ENCODE results near the gene SLC25A51. TPM values are rescaled to one million over a fixed set of nuclear protein-coding genes. Genes with fewer than 3 reads are reported as not detected.
A peak's percentile ranks its signal among the peaks of the same experiment; 100 is the strongest.

SLC25A51 gene
- total RNA-seq, 2 experiments from 2014 or later: 31.8 to 32.4 TPM

DNA sequence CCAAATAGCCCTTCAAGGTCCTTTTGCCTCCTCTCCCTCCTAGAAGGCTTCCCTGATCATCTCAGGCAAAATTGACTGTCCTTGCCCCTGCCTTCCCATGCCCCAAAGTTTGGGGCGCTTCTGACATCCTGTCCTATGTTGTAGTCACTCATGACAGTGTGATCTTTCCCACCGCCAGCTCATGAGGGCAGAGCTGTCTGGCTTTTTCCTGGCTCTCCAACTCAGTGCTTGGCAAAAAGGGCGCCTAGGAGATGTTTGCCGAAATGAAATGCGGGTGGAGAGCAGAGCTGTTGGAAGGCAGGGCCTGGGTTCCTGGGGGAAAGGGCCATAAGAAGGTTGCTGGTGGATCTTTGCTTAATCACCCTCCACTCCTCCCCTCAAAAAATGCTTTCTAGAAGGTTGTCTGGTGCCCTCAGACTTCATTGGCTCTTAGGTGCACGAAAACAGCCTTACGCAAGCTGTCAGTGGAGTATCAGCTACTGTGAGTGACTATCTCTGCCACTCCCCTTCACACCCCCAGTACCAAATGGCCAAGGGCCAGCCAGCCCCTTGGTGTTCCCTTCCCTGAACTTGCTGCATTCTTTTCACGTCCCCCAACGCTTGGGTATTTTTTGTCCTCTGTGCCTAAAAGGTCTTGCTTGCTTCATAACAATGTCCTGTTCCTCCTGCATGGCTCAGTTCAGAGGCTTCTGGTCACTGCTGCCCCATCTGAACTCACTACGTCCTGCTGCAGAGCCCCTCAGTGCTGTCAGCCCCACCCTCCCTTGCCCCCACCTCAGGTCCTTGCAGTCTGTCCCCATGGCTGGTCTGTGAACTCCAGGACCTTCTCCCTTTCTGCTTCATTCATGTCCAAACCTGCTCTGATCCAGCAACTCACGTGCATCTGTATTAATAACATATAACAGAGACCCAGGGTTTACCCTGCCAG lies 2.6 kb upstream of the SLC25A51 start:
- H3K4me2 ChIP-seq (ENCODE audit: low read length): no peak overlapping the region
- BruUV-seq (replicated peaks): no TSS peak
- no peaks in the 10 kb centered on the region for H3K9me3 ChIP-seq (ENCODE audit: low read length)
- no peak overlapping the region for H3K4me3 ChIP-seq (ENCODE audit: low read depth, low read length, poor library complexity, severe bottlenecking)
- H3K79me2 ChIP-seq (ENCODE audit: insufficient read depth, low read depth, low read length): peaks cover 18% of the 10 kb centered on the region; the same call in 1 of the 2 replicates
- no peak overlapping the region for H2AFZ ChIP-seq (ENCODE audit: low read length)
- peaks cover 22% of the 10 kb centered on the region for H3K4me1 ChIP-seq (ENCODE audit: insufficient read depth, low read length, poor library complexity, severe bottlenecking)
- no peak for DNase-seq (ENCODE audit: low spot score)
- no peak overlapping the region for H3K27ac ChIP-seq (ENCODE audit: low read depth, low read length, poor library complexity, severe bottlenecking)
- H4K20me1 ChIP-seq (ENCODE audit: insufficient read depth, low read length): peaks cover 12% of the 10 kb centered on the region; the same call in 1 of the 2 replicates
- CTCF ChIA-PET (ENCODE audit: unreplicated experiment): no interaction called here
- no peak for TF ChIP-seq CTCF (conservative IDR thresholded peaks at IDR 0.05; ENCODE audit: low read length)
- no peak for TF ChIP-seq EZH2phosphoT487 (IDR thresholded peaks at IDR 0.05; ENCODE audit: borderline replicate concordance, low read depth, low read length)
- POLR2A ChIA-PET: no interaction called here
- intact Hi-C loops (cut with micrococcal nuclease; ENCODE audit: unreplicated experiment): no loop called here
- no peaks in the 10 kb centered on the region for H3K9me2 ChIP-seq (ENCODE audit: insufficient read depth, low read length)
- H3K36me3 ChIP-seq (ENCODE audit: insufficient read depth, low read length): no peaks in the 10 kb centered on the region

- peaks cover 24% of the 10 kb centered on the region for H3K4me1 ChIP-seq (ENCODE audit: insufficient read depth, low read length, poor library complexity, severe bottlenecking)
- CTCF ChIA-PET (ENCODE audit: unreplicated experiment): no interaction called here
- no peak overlapping the region for H3K27ac ChIP-seq (ENCODE audit: low read depth, low read length, poor library complexity, severe bottlenecking)
- no peaks in the 10 kb centered on the region for H3K9me2 ChIP-seq (ENCODE audit: insufficient read depth, low read length)
- peaks cover 1% of the 10 kb centered on the region; the same call in 1 of the 2 replicates for H3K36me3 ChIP-seq (ENCODE audit: insufficient read depth, low read length)
- TF ChIP-seq CTCF (conservative IDR thresholded peaks at IDR 0.05; ENCODE audit: low read length): no peak
- TF ChIP-seq EZH2phosphoT487 (IDR thresholded peaks at IDR 0.05; ENCODE audit: borderline replicate concordance, low read depth, low read length): no peak
- DNase-seq (ENCODE audit: low spot score): no peak
- H2AFZ ChIP-seq (ENCODE audit: low read length): no peak overlapping the region
- POLR2A ChIA-PET: no interaction called here
- H3K4me3 ChIP-seq (ENCODE audit: low read depth, low read length, poor library complexity, severe bottlenecking): no peak overlapping the region
- H3K9me3 ChIP-seq (ENCODE audit: low read length): no peaks in the 10 kb centered on the region
- intact Hi-C loops (cut with micrococcal nuclease; ENCODE audit: unreplicated experiment): no loop called here
- H3K79me2 ChIP-seq (ENCODE audit: insufficient read depth, low read depth, low read length): peaks cover 23% of the 10 kb centered on the region; the same call in 1 of the 2 replicates
- BruUV-seq (replicated peaks): no TSS peak
- no peak overlapping the region for H3K4me2 ChIP-seq (ENCODE audit: low read length)
- H4K20me1 ChIP-seq (ENCODE audit: insufficient read depth, low read length): peaks cover 14% of the 10 kb centered on the region; the same call in 1 of the 2 replicates
Observed at GRCh38 chr9:37905776-37906175, 1.8 kb upstream of the SLC25A51 start.

GRCh38 chr9:37905131-37905505 lies 1.2 kb upstream of the SLC25A51 start:
- intact Hi-C loops (cut with micrococcal nuclease; ENCODE audit: unreplicated experiment): no loop called here
- no peak overlapping the region for H2AFZ ChIP-seq (ENCODE audit: low read length)
- peaks cover 23% of the 10 kb centered on the region; the same call in 1 of the 2 replicates for H3K79me2 ChIP-seq (ENCODE audit: insufficient read depth, low read depth, low read length)
- no peak for DNase-seq (ENCODE audit: low spot score)
- ChIA-PET CTCF (ENCODE audit: unreplicated experiment) (no interaction called here), POLR2A (no interaction called here)
- H3K27ac ChIP-seq (ENCODE audit: low read depth, low read length, poor library complexity, severe bottlenecking): no peak overlapping the region
- no peak for TF ChIP-seq CTCF (conservative IDR thresholded peaks at IDR 0.05; ENCODE audit: low read length)
- TF ChIP-seq EZH2phosphoT487 (IDR thresholded peaks at IDR 0.05; ENCODE audit: borderline replicate concordance, low read depth, low read length): no peak
- H3K36me3 ChIP-seq (ENCODE audit: insufficient read depth, low read length): peaks cover 8% of the 10 kb centered on the region; the same call in 1 of the 2 replicates
- BruUV-seq (replicated peaks): no TSS peak
- no peak overlapping the region for H3K4me3 ChIP-seq (ENCODE audit: low read depth, low read length, poor library complexity, severe bottlenecking)
- H3K9me2 ChIP-seq (ENCODE audit: insufficient read depth, low read length): no peaks in the 10 kb centered on the region
- H4K20me1 ChIP-seq (ENCODE audit: insufficient read depth, low read length): peaks cover 14% of the 10 kb centered on the region; the same call in 1 of the 2 replicates
- H3K4me2 ChIP-seq (ENCODE audit: low read length): peak overlapping the region; percentile 74; the same call in 1 of the 2 replicates
- H3K4me1 ChIP-seq (ENCODE audit: insufficient read depth, low read length, poor library complexity, severe bottlenecking): peaks cover 24% of the 10 kb centered on the region
- no peaks in the 10 kb centered on the region for H3K9me3 ChIP-seq (ENCODE audit: low read length)
